SK-N-SH (cell line): Measurements from ENCODE around the gene TMTC2.

Experiments
- CTCF ChIP-seq: fragments of 200-600 bp; sonication (generic); IDR thresholded peaks from 2 replicates; pipeline ENCODE4 v1.6.1; 2017; ENCODE audit warnings: antibody characterized with exemption, mild to moderate bottlenecking, moderate library complexity
- MXI1 ChIP-seq: IDR thresholded peaks from 2 replicates; pipeline ENCODE4 v1.6.1; 2012; ENCODE audit warnings: mild to moderate bottlenecking, low read depth, low read length, improper control_type of control experiment
- POLR2AphosphoS5 ChIP-seq: IDR thresholded peaks from 2 replicates; pipeline ENCODE4 v1.6.1; 2012; ENCODE audit warnings: low read depth, low read length
- RAD21 ChIP-seq: IDR thresholded peaks from 2 replicates; pipeline ENCODE4 v1.6.1; 2012; ENCODE audit warnings: mild to moderate bottlenecking, low read length
- RCOR1 ChIP-seq: fragments of 150-350 bp; IDR thresholded peaks from 2 replicates; pipeline ENCODE4 v1.6.1; 2017; ENCODE audit warnings: antibody characterized with exemption, low read length

GRCh38 chr12:82926630-82927029, 239.9 kb downstream of the TMTC2 start:
- TF ChIP-seq POLR2AphosphoS5 (no peak), CTCF (no peak), RAD21 (no peak), RCOR1 (no peak), MXI1 (no peak)
